GM15510 (cell line): ENCODE data around the gene FIGN.

Experiments used
- POLR2A ChIP-seq: IDR thresholded peaks from 3 replicates; pipeline ENCODE4 v1.6.1; 2011; ENCODE audit warnings: borderline replicate concordance; ENCODE audit not compliant: insufficient read length; ENCODE audit errors: extremely low read depth

Gene FIGN

GRCh38 chr2:163644238-163644637, 91.6 kb downstream of the FIGN start:
- TF ChIP-seq POLR2A, result no peak

- no peak for TF ChIP-seq POLR2A
Observed at GRCh38 chr2:163641986-163642385, 93.8 kb downstream of the FIGN start.

GRCh38 chr2:163640542-163641193, 95.1 kb downstream of the FIGN start:
- TF ChIP-seq POLR2A, result no peak

GRCh38 chr2:163637871-163638270, 97.9 kb downstream of the FIGN start:
- TF ChIP-seq POLR2A, result no peak

- no peak for TF ChIP-seq POLR2A
Observed at GRCh38 chr2:163633291-163633690, 102.5 kb downstream of the FIGN start.

GRCh38 chr2:163630836-163631235, 105.0 kb downstream of the FIGN start:
- TF ChIP-seq POLR2A, result no peak

- no peak for TF ChIP-seq POLR2A
Observed at GRCh38 chr2:163626639-163627109, 109.1 kb downstream of the FIGN start.

GRCh38 chr2:163626208-163626607, 109.6 kb downstream of the FIGN start:
- TF ChIP-seq POLR2A, result no peak

- no peak for TF ChIP-seq POLR2A
Observed at GRCh38 chr2:163625632-163626031, 110.2 kb downstream of the FIGN start.

GRCh38 chr2:163621445-163622004, 114.3 kb downstream of the FIGN start:
- TF ChIP-seq POLR2A, result no peak

GRCh38 chr2:163617517-163617916, 118.3 kb downstream of the FIGN start:
- TF ChIP-seq POLR2A, result no peak

GRCh38 chr2:163613266-163613731, 122.5 kb downstream of the FIGN start:
- no peak for TF ChIP-seq POLR2A

- no peak for TF ChIP-seq POLR2A
Observed at GRCh38 chr2:163612332-163612731, 123.5 kb downstream of the FIGN start.

GRCh38 chr2:163611557-163611906, 124.3 kb downstream of the FIGN start:
- no peak for TF ChIP-seq POLR2A

- no peak for TF ChIP-seq POLR2A
Observed at GRCh38 chr2:163610817-163611556, 124.8 kb downstream of the FIGN start.

- no peak for TF ChIP-seq POLR2A
Observed at GRCh38 chr2:163607630-163608029, 128.2 kb downstream of the FIGN start.
